Tibial artery (tissue), 4 donors: ENCODE results near the gene TBATA.

Source experiments
- DNase-seq, 2 donors: peaks; one replicate each; pipeline ENCODE4 v3.0.0-alpha.2; 2019
- H3K27ac ChIP-seq, 2 donors: fragments of 200-600 bp; sonication (generic) in 1 of 2; 1 replicate in 1 of 2; 2 replicates in 1 of 2; pipeline ENCODE4 v1.5.1; 2018 to 2019; ENCODE audit warnings: mild to moderate bottlenecking in 1 of 2
- H3K27me3 ChIP-seq, 2 donors: fragments of 200-600 bp; sonication (generic) in 1 of 2; one replicate each; pipeline versions ENCODE4 v1.5.1 to v1.6.0; 2016 to 2019
- H3K36me3 ChIP-seq, 3 donors: fragments of 200-600 bp; sonication (generic) in 2 of 3; one replicate each; pipeline ENCODE4 v1.5.1; 2016 to 2019; ENCODE audit warnings: mild to moderate bottlenecking in 2 of 3
- H3K4me1 ChIP-seq, 4 donors: fragments of 200-600 bp; sonication (generic) in 2 of 4; 1 replicate in 3 of 4; 2 replicates in 1 of 4; pipeline ENCODE4 v1.5.1; 2016 to 2019
- H3K4me3 ChIP-seq, 2 donors: fragments of 200-600 bp; sonication (generic) in 1 of 2; 1 replicate in 1 of 2; 2 replicates in 1 of 2; pipeline ENCODE4 v1.5.1; 2018 to 2019; ENCODE audit warnings: mild to moderate bottlenecking in 2 of 2
- H3K9me3 ChIP-seq, 3 donors: fragments of 200-600 bp; sonication (generic) in 1 of 3; one replicate each; pipeline ENCODE4 v1.5.1; 2016 to 2019
- CTCF ChIP-seq, 2 experiments: fragments of 200-600 bp in 1 of 2; fragments of 450-650 bp in 1 of 2; IDR thresholded peaks; one replicate each; pipeline ENCODE4 v1.5.1; 2017 to 2019; ENCODE audit warnings: antibody characterized with exemption in 2 of 2, mild to moderate bottlenecking in 1 of 2, moderate library complexity in 1 of 2
- intact Hi-C: fragments of 100-400 bp; cut with DNase I; formaldehyde crosslinking; loops from one replicate; pipeline ENCODE4 v1.15.0; 2023; ENCODE audit warnings: low total_unique reads

The TBATA gene

DNA sequence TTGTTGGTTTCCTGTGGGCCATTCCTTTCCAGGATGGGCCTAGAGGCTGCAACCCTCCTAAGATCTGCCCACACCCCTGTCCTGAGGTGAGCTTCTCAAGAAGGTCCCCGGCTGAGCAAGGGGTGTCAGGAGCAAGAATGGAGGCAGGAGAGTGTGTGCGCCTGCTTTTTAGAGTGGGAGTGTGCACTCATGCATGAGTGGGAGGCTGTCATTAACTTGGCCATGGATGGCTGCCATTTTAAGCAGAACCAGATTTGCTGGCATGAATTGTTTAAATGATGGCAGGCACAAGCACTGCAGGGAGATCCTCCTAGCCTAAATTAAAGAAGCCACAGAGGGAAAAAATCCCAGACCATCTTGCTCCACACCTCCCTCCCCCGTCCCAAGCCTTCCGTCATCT, 27.6 kb upstream of the TBATA start:
- no peaks in the 10 kb centered on the region for H3K36me3 ChIP-seq
- DNase-seq = no peak
- no peaks in the 10 kb centered on the region for H3K27me3 ChIP-seq
- H3K9me3 ChIP-seq = no peaks in the 10 kb centered on the region
- peaks cover 0 to 16% (median 8%) of the 10 kb centered on the region in 4 donors for H3K4me1 ChIP-seq
- H3K4me3 ChIP-seq = no peak overlapping the region
- no peak overlapping the region for H3K27ac ChIP-seq
- TF ChIP-seq CTCF (IDR thresholded peaks at IDR 0.05) = no peak
- intact Hi-C loops = no loop called here

GRCh38 chr10:70811881-70812280, 26.7 kb upstream of the TBATA start:
- Histone ChIP-seq H3K27me3 (no peaks in the 10 kb centered on the region), H3K4me3 (no peak overlapping the region), H3K36me3 (no peaks in the 10 kb centered on the region), H3K4me1 (peaks cover 0 to 7% (median 3%) of the 10 kb centered on the region in 4 donors), H3K9me3 (no peaks in the 10 kb centered on the region), H3K27ac (no peak overlapping the region)
- DNase-seq = no peak
- TF ChIP-seq CTCF (IDR thresholded peaks at IDR 0.05) = no peak
- intact Hi-C loops = no loop called here

- no peak overlapping the region for H3K27ac ChIP-seq
- no peak for TF ChIP-seq CTCF (IDR thresholded peaks at IDR 0.05)
- no peaks in the 10 kb centered on the region for H3K27me3 ChIP-seq
- intact Hi-C loops = no loop called here
- H3K9me3 ChIP-seq = no peaks in the 10 kb centered on the region
- H3K36me3 ChIP-seq = no peaks in the 10 kb centered on the region
- no peak for DNase-seq
- peaks cover 0 to 5% (median 1%) of the 10 kb centered on the region in 4 donors for H3K4me1 ChIP-seq
- H3K4me3 ChIP-seq = no peak overlapping the region
Observed at GRCh38 chr10:70810967-70811366, 25.8 kb upstream of the TBATA start.

DNA sequence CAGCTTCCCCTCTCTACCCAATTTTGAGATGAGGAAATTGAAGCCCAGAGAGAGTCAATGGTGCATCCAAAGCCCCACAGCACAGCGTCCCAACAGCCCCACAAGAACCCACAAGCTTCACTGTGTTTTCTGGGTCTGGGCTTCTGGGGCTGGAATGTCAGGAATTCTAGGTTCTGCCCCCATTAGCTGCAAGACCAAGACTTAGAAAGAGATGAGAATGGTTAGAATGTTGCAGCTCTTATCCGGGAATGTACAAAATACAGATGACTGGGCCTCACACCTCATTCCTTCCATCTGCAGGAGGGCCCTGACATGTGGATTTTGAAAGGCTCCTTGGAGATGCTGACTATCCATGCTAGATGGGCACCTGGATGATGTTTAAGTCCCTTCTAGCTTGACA, 24.5 kb upstream of the TBATA start:
- H3K9me3 ChIP-seq = no peaks in the 10 kb centered on the region
- no peak for TF ChIP-seq CTCF (IDR thresholded peaks at IDR 0.05)
- no peak overlapping the region for H3K27ac ChIP-seq
- no peak for DNase-seq
- no peak overlapping the region for H3K4me3 ChIP-seq
- intact Hi-C loops = no loop called here
- H3K4me1 ChIP-seq = no peaks in the 10 kb centered on the region
- no peaks in the 10 kb centered on the region for H3K27me3 ChIP-seq
- H3K36me3 ChIP-seq = no peaks in the 10 kb centered on the region

DNA sequence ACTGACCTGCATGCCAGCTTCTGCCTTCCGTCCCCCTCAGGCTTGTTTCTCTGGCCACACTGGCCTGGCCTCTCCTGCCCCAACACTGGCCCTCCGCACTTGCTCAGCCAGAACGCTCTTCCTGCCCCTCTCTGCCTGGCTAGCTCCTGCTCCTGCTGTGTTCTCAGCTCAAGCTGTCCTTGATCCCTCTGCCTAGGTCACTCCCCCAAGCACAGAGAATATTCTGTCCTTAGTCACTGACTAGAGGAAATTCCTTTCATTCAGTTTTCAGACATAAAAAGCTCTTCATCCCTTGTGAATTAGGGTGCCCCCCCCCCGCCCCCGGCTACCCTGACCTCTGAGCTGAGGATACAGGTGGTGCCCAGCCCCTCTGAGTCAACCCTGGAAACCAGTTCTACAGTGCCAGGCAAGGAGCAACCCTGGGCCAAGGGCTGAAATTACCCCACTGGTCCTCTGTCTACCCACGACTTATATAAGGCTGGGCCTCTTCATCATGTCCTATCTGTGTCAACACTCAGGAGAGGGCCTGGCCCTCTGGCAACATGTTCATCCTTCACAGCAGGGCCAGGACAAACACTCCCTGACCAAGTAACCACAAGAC, 23.9 kb upstream of the TBATA start:
- TF ChIP-seq CTCF (IDR thresholded peaks at IDR 0.05) = no peak
- H3K27ac ChIP-seq = no peak overlapping the region
- H3K4me1 ChIP-seq = no peaks in the 10 kb centered on the region
- no peaks in the 10 kb centered on the region for H3K36me3 ChIP-seq
- intact Hi-C loops = no loop called here
- no peaks in the 10 kb centered on the region for H3K9me3 ChIP-seq
- H3K27me3 ChIP-seq = no peaks in the 10 kb centered on the region
- no peak overlapping the region for H3K4me3 ChIP-seq
- no peak for DNase-seq

DNA sequence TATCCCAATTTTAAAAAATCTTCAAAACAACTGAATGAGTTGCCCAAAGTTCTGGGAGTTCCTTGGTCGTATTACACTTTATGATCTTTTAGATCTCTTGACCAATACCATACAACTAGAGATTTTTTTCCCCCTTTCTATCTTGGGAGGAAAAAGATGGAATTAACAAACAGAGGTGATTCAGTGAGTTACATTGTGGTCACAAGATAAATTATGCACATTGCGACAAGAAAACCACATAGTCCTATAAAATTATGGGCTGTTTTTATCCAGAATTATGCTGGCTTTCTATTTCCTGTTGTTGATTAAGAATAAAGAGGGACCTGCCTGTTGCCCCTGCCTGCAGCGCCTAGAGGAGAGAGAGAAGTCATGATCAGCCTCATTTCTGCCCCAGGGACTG, 22.4 kb upstream of the TBATA start:
- no peak for TF ChIP-seq CTCF (IDR thresholded peaks at IDR 0.05)
- Histone ChIP-seq H3K27me3 (no peaks in the 10 kb centered on the region), H3K9me3 (no peaks in the 10 kb centered on the region), H3K27ac (no peak overlapping the region), H3K4me3 (no peak overlapping the region), H3K4me1 (no peaks in the 10 kb centered on the region), H3K36me3 (no peaks in the 10 kb centered on the region)
- DNase-seq = no peak
- intact Hi-C loops = no loop called here
